ENCODE results near the gene DDX39A.
A peak's percentile ranks its signal among the peaks of the same experiment; 100 is the strongest.

The DDX39A gene

GRCh38 chr19:14433554-14434501 lies 14.7 kb upstream of the DDX39A start:
- peak; percentile 41 for DNase-seq

GRCh38 chr19:14432791-14433553 lies 13.8 kb upstream of the DDX39A start, which contains the start of gene PKN1:
Gene PKN1 (plus strand): TSS chr19:14433306. CDS start chr19:14433522, 216 bp downstream.
- DNase-seq = no peak

GRCh38 chr19:14430712-14431111 lies 11.6 kb upstream of the DDX39A start:
- DNase-seq = no peak

- no peak for DNase-seq
Observed at GRCh38 chr19:14428882-14429416, 9.8 kb upstream of the DDX39A start.

- DNase-seq = no peak
Observed at GRCh38 chr19:14427461-14427860, 8.3 kb upstream of the DDX39A start.

- no peak for DNase-seq
Observed at GRCh38 chr19:14425696-14426138, 6.6 kb upstream of the DDX39A start.

GRCh38 chr19:14418856-14419105 lies 360 bp downstream of the DDX39A start:
- no peak for DNase-seq

GRCh38 chr19:14416817-14417231 lies 2.3 kb downstream of the DDX39A start:
- DNase-seq = no peak

- no peak for DNase-seq
Observed at GRCh38 chr19:14414926-14415690, 4.0 kb downstream of the DDX39A start.

GRCh38 chr19:14413693-14414181 lies 5.4 kb downstream of the DDX39A start:
- DNase-seq = no peak

GRCh38 chr19:14412996-14413692 lies 6.0 kb downstream of the DDX39A start:
- DNase-seq = no peak

GRCh38 chr19:14412324-14412995 lies 6.7 kb downstream of the DDX39A start:
- no peak for DNase-seq

GRCh38 chr19:14411938-14412245 lies 7.2 kb downstream of the DDX39A start:
- no peak for DNase-seq

GRCh38 chr19:14411161-14411937 lies 7.8 kb downstream of the DDX39A start:
- no peak for DNase-seq

GRCh38 chr19:14410091-14411051 lies 8.8 kb downstream of the DDX39A start:
- peak; percentile 63 for DNase-seq

- DNase-seq = peak; percentile 43
Observed at GRCh38 chr19:14409146-14410023, 9.8 kb downstream of the DDX39A start.

- DNase-seq = no peak
Observed at GRCh38 chr19:14408491-14409145, 10.5 kb downstream of the DDX39A start.

Data from CD4-positive, alpha-beta T cell treated with Interleukin-4 for 4 hours (primary cell).